SK-N-SH treated with all-trans-retinoic acid at 6 μM for 48 hours (cell line): ENCODE results near the gene TANC1.

Experiments used
- ATAC-seq: fragments of 200-7000 bp; cut with Tn5 transposase; 3 replicates; pipeline ENCODE4 v1.9.1; 2020; ENCODE audit warnings: mild to moderate bottlenecking, moderate library complexity
- ARNTL ChIP-seq: fragments of 450-650 bp; formaldehyde crosslinking; IDR thresholded peaks from 2 replicates; pipeline ENCODE4 v1.5.0; 2020; ENCODE audit warnings: low read depth, mild to moderate bottlenecking, moderate library complexity, borderline replicate concordance
- BACH2 ChIP-seq: fragments of 250-450 bp; sonication (Bioruptor Pico); IDR thresholded peaks from 2 replicates; pipeline ENCODE4 v1.9.0; 2021; ENCODE audit warnings: mild to moderate bottlenecking, borderline replicate concordance
- CSDC2 ChIP-seq: fragments of 250-450 bp; sonication (Bioruptor Pico); IDR thresholded peaks from 2 replicates; pipeline ENCODE4 v1.5.0; 2020; ENCODE audit warnings: mild to moderate bottlenecking, moderate library complexity
- CSRNP3 ChIP-seq: fragments of 250-450 bp; sonication (Bioruptor Pico); IDR thresholded peaks from 2 replicates; pipeline ENCODE4 v1.5.1; 2021; ENCODE audit warnings: mild to moderate bottlenecking, moderate library complexity
- ISL1 ChIP-seq: fragments of 250-450 bp; sonication (Bioruptor Pico); IDR thresholded peaks from 2 replicates; pipeline ENCODE4 v2.1.2; 2022; ENCODE audit warnings: mild to moderate bottlenecking, moderate library complexity
- PATZ1 ChIP-seq: fragments of 250-450 bp; sonication (Bioruptor Pico); IDR thresholded peaks from 2 replicates; pipeline ENCODE4 v1.8.0; 2020; ENCODE audit warnings: mild to moderate bottlenecking, moderate library complexity, borderline replicate concordance
- PPARA ChIP-seq: fragments of 250-450 bp; sonication (Bioruptor Pico); IDR thresholded peaks from 2 replicates; pipeline ENCODE4 v1.5.0; 2020; ENCODE audit warnings: mild to moderate bottlenecking, borderline replicate concordance
- RARB ChIP-seq: fragments of 250-450 bp; sonication (Bioruptor Pico); IDR thresholded peaks from 2 replicates; pipeline ENCODE4 v1.8.0; 2021; ENCODE audit warnings: mild to moderate bottlenecking, moderate library complexity
- TCF4 ChIP-seq: fragments of 250-450 bp; sonication (Bioruptor Pico); IDR thresholded peaks from 2 replicates; pipeline ENCODE4 v1.8.0; 2021; ENCODE audit warnings: mild to moderate bottlenecking, moderate library complexity, borderline replicate concordance
- TOX ChIP-seq: fragments of 250-450 bp; sonication (Bioruptor Pico); IDR thresholded peaks from 2 replicates; pipeline ENCODE4 v1.8.0; 2021; ENCODE audit warnings: mild to moderate bottlenecking, moderate library complexity, borderline replicate concordance
- ZC3H10 ChIP-seq: fragments of 250-450 bp; sonication (Bioruptor Pico); IDR thresholded peaks from 2 replicates; pipeline ENCODE4 v1.5.1; 2021; ENCODE audit warnings: mild to moderate bottlenecking, moderate library complexity
- ZFP3 ChIP-seq: fragments of 250-450 bp; sonication (Bioruptor Pico); IDR thresholded peaks from 2 replicates; pipeline ENCODE4 v1.5.0; 2020; ENCODE audit warnings: mild to moderate bottlenecking, moderate library complexity
- ZNF565 ChIP-seq: fragments of 450-650 bp; formaldehyde crosslinking; conservative IDR thresholded peaks from 2 replicates; pipeline ENCODE4 v1.5.0; 2020; ENCODE audit warnings: low read depth, mild to moderate bottlenecking, moderate library complexity
- ZNF8 ChIP-seq: fragments of 450-650 bp; formaldehyde crosslinking; IDR thresholded peaks from 2 replicates; pipeline ENCODE4 v1.5.0; 2020; ENCODE audit warnings: mild to moderate bottlenecking, moderate library complexity
- TF ChIP-seq, protein P1 (sequence below): fragments of 250-450 bp; sonication (Bioruptor Pico); IDR thresholded peaks from 2 replicates; pipeline ENCODE4 v1.8.0; 2021; ENCODE audit warnings: low read depth, mild to moderate bottlenecking, moderate library complexity, borderline replicate concordance

TANC1 gene

DNA sequence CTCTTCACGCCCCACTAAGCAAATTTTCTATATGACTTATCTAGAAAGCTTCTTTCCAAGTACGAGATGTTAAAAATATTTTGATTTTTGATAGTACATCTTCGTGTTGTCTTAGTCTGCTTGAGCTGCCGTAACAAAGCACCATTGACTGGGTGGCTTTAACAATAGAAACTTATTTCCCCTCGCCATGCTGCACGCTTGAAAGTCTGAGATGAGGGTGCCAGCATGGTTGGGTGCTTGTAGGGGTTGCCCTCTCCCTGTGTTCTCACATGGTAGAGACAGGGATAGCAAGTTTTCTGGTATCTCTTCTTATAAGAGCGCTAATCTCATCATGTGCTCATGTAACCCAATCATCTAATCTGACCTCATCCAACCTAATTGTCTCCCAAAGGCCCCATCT is 106.2 kb downstream of the TANC1 start:
- TF ChIP-seq PATZ1 (CRISPR knock-in tag) (no peak), PPARA (CRISPR knock-in tag) (no peak), ARNTL (no peak), BACH2 (no peak), RARB (CRISPR knock-in tag) (no peak), ZC3H10 (CRISPR knock-in tag) (no peak)
- ATAC-seq = no peak

DNA sequence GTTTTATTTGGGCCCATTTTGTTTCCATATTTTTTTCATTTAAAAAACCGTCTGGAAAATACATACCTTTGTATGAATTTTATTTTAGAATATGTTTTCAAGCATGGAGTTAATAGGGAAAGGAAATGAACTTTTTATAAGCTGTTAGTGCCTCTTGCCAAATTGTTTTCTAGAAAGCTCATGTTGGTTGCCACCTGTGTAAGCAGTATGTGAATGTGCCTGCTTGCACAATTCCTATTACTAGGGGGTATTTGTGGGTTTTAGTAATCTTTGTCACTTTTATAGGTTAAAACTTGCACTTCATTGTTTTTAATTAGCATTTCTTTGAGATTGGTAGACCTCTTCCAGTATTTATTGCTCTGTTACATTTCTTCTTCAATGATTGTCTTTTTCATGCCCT is 107.3 kb downstream of the TANC1 start:
- ATAC-seq = no peak
- TF ChIP-seq ARNTL (no peak), ZFP3 (CRISPR knock-in tag) (no peak), ISL1 (CRISPR knock-in tag) (0 out of 2 replicates have a peak, but pooled peaks have one; percentile 0)

GRCh38 chr2:159076241-159076640 is 107.8 kb downstream of the TANC1 start:
- TF ChIP-seq, protein P1, sequence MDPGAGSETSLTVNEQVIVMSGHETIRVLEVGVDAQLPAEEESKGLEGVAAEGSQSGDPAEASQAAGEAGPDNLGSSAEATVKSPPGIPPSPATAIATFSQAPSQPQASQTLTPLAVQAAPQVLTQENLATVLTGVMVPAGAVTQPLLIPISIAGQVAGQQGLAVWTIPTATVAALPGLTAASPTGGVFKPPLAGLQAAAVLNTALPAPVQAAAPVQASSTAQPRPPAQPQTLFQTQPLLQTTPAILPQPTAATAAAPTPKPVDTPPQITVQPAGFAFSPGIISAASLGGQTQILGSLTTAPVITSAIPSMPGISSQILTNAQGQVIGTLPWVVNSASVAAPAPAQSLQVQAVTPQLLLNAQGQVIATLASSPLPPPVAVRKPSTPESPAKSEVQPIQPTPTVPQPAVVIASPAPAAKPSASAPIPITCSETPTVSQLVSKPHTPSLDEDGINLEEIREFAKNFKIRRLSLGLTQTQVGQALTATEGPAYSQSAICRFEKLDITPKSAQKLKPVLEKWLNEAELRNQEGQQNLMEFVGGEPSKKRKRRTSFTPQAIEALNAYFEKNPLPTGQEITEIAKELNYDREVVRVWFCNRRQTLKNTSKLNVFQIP = no peak
- TF ChIP-seq TOX (CRISPR knock-in tag) = no peak
- peak; percentile 42; the same call in 1 of the 2 replicates for TF ChIP-seq ZFP3 (CRISPR knock-in tag)
- no peak for TF ChIP-seq CSDC2 (CRISPR knock-in tag)
- no peak for TF ChIP-seq CSRNP3 (CRISPR knock-in tag)
- TF ChIP-seq PATZ1 (CRISPR knock-in tag) = no peak
- TF ChIP-seq TCF4 (CRISPR knock-in tag) = no peak
- TF ChIP-seq ZNF8 (CRISPR knock-in tag) = no peak
- peak; percentile 28; the same call in 1 of the 2 replicates for TF ChIP-seq ISL1 (CRISPR knock-in tag)
- TF ChIP-seq BACH2 = no peak
- no peak for TF ChIP-seq ZNF565 (CRISPR knock-in tag)
- peak; percentile 55 for ATAC-seq

- peak; percentile 34 for ATAC-seq
- TF ChIP-seq BACH2 (no peak), ARNTL (no peak), TCF4 (CRISPR knock-in tag) (peak; percentile 27; the same call in 1 of the 2 replicates)
- TF ChIP-seq, all 23 proteins: peak for 1
These were observed 109.4 kb downstream of the TANC1 start for GRCh38 chr2:159077869-159078268.

- ATAC-seq = no peak; the same call in 2 of the 3 replicates
These were observed 110.0 kb downstream of the TANC1 start for GRCh38 chr2:159078443-159078842.

More at GRCh38 chr2:159078443-159078842, 110.0 kb downstream of the TANC1 start:
- TF ChIP-seq PATZ1 (CRISPR knock-in tag) (no peak; the same call in 1 of the 2 replicates), CSDC2 (CRISPR knock-in tag) (peak; percentile 88), ISL1 (CRISPR knock-in tag) (peak; percentile 66)
